GM10847 (cell line): Measurements from ENCODE around the gene APOBEC3B.

Source experiments
- POLR2A ChIP-seq: IDR thresholded peaks from 2 replicates; pipeline ENCODE4 v1.6.1; 2011; ENCODE audit not compliant: insufficient read length; ENCODE audit errors: extremely low read depth

APOBEC3B gene

DNA sequence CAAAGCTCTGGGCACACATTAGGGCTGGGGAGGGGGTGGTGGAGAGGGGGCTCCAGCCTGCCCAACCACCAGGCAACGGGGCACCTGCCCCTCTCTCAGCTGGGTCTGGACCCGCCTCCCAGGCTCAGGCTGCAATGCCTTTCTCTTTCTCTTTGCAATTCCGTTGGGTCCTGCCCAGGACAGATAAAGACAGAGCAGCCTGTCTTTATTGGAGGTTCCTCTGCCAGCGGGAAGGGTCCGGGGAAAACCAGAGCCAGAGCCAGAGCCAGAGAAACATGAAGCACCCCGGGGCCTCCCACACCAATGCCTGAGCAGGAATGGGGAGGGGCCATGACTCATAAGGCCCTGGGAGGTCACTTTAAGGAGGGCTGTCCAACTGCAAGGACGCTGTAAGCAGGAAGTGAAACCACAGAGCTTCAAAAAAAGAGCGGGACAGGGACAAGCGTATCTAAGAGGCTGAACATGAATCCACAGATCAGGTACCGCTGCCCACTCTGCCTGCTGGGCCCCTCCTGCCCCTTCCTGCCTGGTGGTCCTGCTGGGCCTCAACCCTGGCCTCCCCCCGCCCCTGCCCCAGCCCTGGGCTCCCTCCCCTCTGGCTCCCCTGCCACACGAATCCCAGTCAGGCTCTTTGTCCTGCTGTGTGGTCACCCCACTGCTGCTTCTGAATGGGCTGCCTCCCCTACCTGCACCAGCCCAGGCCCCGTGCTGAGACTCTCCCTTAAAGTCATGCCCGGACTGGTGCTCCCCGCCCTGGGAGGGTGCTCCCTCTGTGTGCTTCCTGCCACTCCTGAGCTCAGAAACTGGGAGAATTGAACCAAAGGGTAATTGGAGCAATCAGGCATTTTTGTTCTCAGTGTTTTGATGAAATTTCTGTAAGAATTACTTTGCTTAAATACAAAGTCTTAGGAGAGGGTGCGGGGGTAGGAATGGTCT is at the start of gene APOBEC3B:
APOBEC3B (plus strand) TSS at position 356 of the 936 bp plus-strand sequence; CDS start at position 463, 107 bp downstream.
- no peak for TF ChIP-seq POLR2A

- TF ChIP-seq POLR2A: no peak
Observed at GRCh38 chr22:38935023-38935422, 47.1 kb upstream of the APOBEC3B start.

DNA sequence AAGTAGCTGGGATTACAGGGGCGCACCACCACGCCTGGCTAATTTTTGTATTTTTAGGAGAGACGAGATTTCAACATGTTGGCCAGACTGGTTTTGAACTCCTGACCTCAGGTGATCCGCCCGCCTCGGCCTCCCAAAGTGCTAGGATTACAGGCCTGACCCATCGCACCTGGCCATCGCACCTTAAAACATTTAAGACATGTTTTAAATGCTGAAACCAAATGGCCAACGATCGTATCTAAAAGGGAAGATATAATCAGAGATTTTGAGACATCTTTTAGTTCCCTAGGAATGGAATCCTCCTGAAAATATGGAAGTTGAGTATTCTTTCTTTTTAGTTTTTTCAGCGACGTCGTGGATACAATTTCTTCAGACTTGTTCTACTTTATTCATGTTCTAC is 46.5 kb upstream of the APOBEC3B start:
- no peak for TF ChIP-seq POLR2A

GRCh38 chr22:38936562-38936961 is 45.6 kb upstream of the APOBEC3B start:
- no peak for TF ChIP-seq POLR2A

DNA sequence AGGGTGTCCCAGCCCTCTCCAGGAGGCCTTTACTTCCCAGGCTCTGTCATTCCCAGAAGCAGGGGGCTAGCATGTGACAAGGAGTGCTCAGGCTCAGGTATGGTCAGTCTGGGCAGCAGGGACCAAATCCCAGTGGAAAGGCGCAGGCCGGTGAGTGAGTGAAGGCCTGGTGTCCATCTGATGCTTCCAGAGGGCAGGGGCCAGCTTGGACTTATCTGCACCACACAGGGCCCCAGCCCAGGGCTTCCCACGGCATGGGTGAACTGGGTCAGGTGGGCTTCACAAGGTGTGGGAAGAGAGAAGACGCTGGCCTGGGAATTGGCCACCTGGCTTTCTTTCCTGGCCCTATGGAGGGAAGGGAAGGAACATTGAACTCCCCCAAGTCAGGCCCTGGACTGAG is 45.1 kb upstream of the APOBEC3B start:
- no peak for TF ChIP-seq POLR2A

- TF ChIP-seq POLR2A: no peak
Observed at GRCh38 chr22:38937541-38937940, 44.6 kb upstream of the APOBEC3B start.

DNA sequence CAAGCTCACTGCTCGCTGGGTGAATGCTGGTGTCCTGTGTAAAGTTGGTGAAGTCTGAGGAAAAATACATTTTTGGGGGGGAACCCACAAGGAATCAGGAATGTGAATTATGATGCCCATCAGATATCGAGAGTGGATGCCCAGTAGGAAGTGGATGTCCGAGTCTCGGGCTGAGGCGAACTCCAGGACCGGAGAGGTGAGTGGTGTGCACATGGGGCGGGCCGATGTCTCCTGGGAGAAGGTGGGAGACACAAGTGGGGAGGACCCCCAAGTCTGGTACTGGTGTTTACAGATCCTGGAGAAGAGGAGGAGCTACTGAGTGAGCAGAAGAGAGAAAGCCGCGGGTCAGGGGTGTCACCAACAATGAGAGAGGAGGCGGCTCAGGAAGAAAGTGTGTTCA is 43.9 kb upstream of the APOBEC3B start:
- no peak for TF ChIP-seq POLR2A

- no peak for TF ChIP-seq POLR2A
Observed at GRCh38 chr22:38938925-38939324, 43.2 kb upstream of the APOBEC3B start.

GRCh38 chr22:38940811-38941384 is 41.2 kb upstream of the APOBEC3B start:
- no peak for TF ChIP-seq POLR2A

DNA sequence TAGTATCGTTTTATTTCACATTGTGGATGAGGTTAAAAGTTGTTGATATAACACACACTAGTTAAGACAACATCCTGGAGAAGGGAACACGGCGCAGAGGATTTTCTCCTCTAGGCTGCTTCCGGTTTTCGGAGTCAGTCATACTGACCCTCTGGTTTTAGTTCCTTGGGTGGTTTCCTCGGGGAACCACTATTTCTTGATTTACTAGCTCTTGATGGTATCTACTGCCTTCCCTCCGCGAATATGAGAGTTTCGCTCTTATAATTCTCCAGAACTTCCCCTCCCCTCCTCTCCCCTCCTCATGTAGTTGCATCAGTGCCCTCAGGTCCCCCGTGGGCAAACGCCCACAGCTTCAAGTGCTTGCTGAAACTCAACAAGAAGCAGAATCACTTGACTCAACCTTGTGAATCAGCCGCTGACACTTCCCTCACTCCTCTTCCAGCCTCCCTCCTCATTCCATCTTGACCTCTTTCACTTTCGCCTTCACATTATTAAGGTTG is 40.6 kb upstream of the APOBEC3B start:
- TF ChIP-seq POLR2A: no peak

- no peak for TF ChIP-seq POLR2A
Observed at GRCh38 chr22:38942702-38943101, 39.4 kb upstream of the APOBEC3B start.

GRCh38 chr22:38943201-38943600 is 38.9 kb upstream of the APOBEC3B start:
- TF ChIP-seq POLR2A: no peak

GRCh38 chr22:38943882-38944281 is 38.3 kb upstream of the APOBEC3B start:
- no peak for TF ChIP-seq POLR2A

DNA sequence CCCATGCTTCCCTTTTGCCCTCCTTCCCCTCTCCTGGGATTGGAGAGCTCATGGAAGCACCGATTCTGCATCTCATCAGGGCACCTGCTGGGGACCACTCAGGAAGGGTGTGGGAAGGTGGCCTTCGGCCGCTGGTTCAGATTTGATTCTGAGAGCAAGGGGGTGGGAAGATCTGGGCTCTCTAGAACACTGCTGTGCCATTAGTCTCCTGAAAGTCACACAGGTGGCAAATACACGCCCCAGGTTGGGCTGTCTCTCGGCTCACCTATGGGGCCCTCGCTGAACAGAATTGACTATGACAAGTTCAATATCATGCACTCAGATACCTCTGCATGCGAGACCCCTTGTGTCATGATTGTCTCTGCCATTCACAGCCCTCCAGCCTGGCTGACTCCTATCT is 37.5 kb upstream of the APOBEC3B start:
- no peak for TF ChIP-seq POLR2A

DNA sequence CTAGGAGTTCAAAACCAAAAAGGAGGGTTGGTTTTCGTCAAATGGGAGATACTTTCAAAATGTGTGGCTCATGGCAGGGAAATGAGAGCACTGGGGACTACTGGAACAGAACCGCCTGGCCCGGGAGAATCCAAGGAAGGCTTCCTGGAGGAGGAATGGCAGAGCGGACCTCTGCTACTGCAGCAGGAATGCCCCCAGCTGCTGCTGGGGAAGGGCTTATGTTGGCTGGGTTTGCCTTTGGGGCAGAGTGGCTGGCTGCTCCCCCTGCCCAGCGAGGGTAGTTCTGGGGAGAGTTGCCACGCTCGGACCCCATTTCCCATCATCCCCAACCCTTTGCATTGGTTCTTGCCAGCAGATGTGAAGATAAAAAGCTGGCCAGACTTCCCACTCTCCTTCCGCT is 35.4 kb upstream of the APOBEC3B start:
- no peak for TF ChIP-seq POLR2A
